ENCODE data around the gene GNAO1.

GNAO1 gene

DNA sequence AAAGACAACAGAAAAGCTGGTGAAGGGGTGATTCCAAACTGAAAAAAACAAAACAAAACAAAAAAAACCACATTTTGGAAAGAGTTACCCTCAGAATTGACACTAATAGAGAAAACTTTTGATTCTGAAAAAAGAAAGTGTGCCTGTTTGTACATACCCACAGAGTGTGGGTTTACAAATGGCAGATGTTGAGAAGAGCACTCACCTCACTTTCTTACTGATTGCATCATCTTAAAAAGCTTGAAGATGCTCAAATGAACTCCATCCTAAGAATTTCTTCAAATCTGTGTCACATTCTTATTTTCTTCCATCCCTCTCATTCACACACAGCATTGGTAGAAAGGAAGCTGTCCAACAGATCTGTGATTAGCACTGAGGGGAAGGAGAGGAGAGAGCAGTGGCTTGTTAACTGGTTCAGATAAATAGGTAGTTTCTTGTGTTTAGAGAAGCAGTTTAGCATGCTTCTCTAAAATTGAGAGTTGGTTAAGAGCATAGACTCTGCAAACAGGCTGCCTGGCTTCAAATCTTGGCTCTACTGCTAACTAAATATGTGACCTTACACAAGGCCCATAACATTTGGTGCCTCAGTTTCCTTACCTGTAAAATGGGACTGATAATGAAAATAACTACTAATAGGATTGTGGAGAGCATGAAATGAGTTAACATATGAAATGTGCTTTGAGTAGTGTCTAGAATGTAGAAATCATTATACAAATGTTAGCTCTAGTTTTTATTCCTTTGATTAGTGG, 6.9 kb downstream of the GNAO1 start:
- DNase-seq, result no peak

GRCh38 chr16:56198755-56199114, 7.4 kb downstream of the GNAO1 start:
- DNase-seq, result no peak

DNA sequence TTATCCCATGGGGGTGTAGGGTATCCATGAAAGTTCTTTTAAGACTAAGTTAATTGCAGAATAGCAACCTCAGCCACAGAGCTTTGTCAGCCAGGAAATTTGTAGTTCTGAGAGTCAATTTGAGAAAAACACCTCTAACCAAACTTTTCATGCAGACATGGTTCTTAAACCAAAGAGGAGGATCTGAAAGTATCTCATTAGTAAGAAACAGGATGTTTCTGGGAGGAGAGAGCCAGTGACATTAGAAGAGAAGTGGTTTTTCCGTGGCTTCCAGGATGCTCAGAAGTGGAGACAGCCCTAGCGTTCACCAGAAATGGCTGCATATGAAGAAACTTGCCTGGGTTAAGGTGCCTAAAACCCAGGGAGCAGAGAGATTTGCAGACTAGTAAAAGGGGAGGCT, 7.9 kb downstream of the GNAO1 start:
- DNase-seq, result no peak

GRCh38 chr16:56201030-56201429, 9.7 kb downstream of the GNAO1 start:
- DNase-seq, result no peak

DNA sequence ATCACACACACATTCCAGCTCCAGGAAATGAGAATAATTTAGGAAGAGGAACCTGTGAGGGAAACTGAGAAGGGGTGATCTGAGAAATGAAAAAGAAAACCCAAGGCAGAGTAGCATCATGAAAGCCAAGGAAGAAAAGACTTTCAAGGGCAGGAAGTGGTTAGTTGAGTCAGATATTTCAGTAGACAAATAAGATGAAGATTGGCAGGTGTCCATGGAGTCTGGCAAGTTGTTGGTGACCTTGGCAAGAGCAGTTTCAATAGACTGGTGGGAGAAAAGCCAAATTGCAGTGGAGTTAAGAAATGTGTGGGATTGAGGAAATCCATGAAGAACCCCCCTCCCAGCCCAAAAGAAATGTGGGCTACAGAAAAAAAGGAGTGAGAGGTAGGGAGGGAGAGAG, 10.7 kb downstream of the GNAO1 start:
- no peak for DNase-seq

GRCh38 chr16:56203052-56203451, 11.8 kb downstream of the GNAO1 start:
- no peak for DNase-seq

GRCh38 chr16:56204816-56205215, 13.5 kb downstream of the GNAO1 start:
- no peak for DNase-seq

DNA sequence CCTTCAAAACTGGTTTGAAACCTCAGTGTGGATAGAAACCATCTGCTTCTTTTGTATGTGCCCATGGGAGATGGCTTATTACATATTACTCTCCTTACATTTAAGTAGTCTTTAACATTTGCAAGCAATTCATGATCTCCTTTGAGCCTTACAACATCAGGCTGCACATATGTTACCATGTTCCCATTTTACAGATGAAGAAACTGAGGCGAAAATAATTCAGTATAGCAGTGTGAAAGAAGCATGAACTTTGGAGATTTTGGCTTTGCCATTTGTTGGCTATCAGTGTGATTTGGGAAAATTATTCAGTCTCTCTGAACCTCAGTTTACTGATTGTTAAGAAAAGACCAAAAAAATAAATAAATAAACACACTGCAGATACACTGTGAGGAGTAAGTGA, 15.7 kb downstream of the GNAO1 start:
- no peak for DNase-seq

- no peak for DNase-seq
Observed at GRCh38 chr16:56207421-56207820, 16.1 kb downstream of the GNAO1 start.

DNA sequence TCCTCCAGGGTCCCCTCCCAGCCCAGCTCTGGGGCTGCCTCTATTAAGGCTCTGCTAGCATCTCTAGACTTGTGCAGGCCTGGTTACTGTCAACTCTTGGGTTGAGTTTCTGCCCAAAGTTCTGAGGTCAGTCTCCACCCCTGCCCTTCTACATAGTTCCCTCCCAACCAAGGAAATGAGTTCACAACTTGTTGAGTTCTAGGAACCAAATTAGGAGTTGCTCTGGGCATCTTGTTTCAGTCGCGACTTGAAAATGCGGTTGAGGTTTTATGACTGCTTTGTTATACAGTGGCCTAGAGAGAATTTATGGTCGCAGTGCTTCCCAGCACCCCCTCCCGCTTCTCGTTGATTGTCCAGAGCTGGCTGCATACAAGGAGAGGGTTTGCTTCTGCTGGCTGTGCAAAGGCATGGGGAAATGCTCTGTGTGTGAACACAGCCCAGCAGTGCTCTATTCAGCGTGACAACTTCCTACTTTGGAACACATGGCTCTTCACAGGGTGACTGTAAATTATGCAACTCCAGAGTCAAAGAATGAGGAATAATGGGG, 20.2 kb downstream of the GNAO1 start:
- no peak for DNase-seq

DNA sequence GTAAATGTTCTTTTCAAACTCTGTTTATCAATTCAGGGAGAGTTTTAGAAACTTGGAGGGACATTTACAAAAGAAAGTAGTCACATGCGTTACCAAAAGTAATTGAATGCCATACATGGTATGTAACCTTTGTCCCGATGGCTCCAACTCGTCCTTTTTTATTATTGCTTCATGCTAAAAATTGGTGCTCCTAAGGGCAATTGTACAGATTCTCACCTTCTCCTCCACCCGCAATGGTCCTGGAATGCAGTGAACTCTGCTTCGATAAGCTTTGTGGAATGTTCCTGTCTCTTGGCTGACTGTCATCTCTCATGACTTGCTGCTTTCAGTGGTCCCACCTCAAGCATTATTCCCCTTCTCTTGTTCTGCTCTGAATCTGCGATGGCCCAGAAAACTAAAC, 20.9 kb downstream of the GNAO1 start:
- DNase-seq, result no peak

GRCh38 chr16:56221995-56222394, 30.7 kb downstream of the GNAO1 start:
- DNase-seq, result no peak

- no peak for DNase-seq
Observed at GRCh38 chr16:56222474-56222997, 31.2 kb downstream of the GNAO1 start.

DNA sequence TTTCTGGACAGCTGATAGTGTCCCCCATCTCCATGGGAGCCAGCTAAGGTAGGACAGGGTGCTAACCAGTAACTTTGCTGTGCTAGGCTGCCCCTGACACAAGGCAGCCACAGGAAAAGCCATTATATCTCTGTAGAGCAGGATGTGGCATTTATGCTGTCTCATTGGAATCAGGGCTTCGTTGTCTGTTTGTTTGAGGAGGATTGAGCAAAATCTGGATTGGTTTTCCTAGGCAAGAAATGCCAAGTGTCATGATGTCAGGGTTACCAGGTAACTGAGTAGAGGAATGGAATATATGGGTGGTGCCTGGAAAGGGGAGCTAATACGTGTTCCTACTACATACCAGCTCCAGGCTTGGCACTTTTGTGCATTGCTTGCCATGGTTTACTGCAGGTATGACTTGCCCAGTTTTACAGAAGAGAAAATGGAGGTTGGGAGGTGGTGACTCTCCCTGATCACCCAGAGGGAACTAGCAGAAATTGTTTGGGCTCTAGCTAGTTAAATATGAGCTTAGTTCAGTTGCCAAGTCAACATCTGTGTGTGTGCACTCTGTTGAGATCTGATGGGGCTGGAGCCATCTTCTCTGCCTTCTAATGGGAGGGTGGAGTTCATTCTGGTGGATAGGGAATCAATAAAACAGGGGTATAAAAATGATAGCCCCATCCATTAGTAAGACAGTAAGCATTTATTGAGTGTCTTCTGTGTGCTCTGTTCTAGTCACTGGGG, 33.9 kb downstream of the GNAO1 start:
- DNase-seq, result no peak

GRCh38 chr16:56226187-56226586, 34.9 kb downstream of the GNAO1 start:
- DNase-seq, result no peak

GRCh38 chr16:56226845-56227525, 35.7 kb downstream of the GNAO1 start:
- no peak for DNase-seq

GRCh38 chr16:56227936-56228335, 36.6 kb downstream of the GNAO1 start:
- no peak for DNase-seq

GRCh38 chr16:56228476-56228875, 37.2 kb downstream of the GNAO1 start:
- DNase-seq, result no peak

DNA sequence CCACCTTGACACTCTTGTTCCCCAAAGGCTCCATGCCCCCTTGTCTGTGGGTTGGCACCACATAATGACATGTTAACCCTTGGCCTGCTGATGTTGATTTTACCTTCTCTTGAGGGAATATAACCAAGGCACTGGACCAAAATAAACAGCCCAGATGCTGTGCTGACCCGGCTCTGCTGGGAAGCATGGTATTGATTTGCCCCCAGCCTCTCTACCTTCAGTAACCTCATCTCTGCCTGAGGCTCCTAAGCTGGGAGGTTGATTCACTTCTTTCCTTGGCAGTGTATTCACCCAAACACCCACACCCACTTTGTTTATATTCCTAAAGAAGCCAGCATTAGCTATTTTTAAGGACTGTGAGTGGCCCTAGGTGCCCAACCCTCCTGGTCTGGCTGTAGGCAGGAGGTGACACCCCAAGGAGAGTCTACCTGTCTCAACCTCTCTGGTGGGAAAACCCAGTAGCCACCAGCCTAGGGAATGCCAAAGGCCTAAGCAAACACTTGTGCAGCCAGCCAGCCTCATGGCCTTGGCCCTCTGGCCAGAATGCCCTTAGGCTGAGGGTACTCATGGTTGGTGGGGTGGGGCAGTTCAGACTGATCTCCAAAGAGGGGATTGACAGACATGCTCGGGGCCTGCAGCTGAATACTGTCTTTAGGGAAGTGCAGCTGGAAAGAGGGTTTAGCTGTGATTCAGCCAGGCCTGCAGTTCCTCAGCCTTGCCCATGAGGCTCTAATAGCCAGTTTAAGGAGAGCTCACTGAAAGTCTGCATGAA, 42.7 kb downstream of the GNAO1 start:
- no peak for DNase-seq

DNA sequence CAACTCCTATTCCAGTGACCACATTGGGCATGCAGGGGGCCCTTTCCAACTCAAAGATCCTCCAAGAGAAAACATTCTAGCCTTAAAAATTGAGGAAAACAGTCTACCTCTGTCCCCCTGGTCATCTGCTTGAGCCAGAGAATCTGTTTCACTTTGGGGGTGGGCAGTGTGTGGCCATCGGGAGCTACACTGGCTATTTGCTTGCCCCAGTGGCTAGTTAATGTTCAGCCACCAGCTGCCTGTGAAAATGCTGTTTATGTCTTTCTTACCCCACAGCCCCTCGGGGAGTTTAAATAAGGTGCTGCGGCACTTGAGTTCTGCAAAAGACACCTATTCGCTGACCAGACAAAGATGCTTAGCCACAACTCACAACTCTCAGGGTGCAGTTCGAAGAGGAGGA, 43.4 kb downstream of the GNAO1 start:
- DNase-seq, result no peak

GRCh38 chr16:56237451-56237930, 46.2 kb downstream of the GNAO1 start:
- DNase-seq, result no peak

DNA sequence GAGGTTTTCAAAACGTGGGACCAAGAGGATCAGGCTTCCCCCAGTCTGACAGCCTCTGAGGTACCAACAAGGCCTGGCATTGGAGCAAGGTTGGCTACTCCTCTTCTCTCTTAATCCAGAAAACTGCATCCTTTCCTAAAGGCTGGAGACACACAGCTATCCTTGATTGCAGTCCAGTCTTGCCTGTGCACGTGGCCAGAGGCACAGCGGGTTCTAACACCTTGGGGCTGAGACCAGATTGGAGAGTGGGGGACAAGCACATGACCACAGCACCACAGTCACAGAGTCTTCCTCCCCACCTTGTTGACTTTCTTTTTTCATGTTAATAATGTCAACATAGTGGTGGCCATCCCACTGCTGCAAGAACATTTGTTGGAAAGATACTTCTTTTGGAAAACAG, 46.9 kb downstream of the GNAO1 start:
- DNase-seq, result no peak

GRCh38 chr16:56241596-56241995, 50.3 kb downstream of the GNAO1 start:
- no peak for DNase-seq

All from NCI-H1417 treated with DMSO at 0.1 percent for 48 hours (cell line).